GM23338 (cell line): ENCODE results near the gene MTHFD2L. TPM values are rescaled to one million over a fixed set of nuclear protein-coding genes. Genes with fewer than 3 reads are reported as not detected.

ENCODE experiments used
- CREB1 ChIP-seq: fragments of 250-450 bp; sonication (Bioruptor Pico); IDR thresholded peaks from 2 replicates; pipeline ENCODE4 v1.5.0; 2020; ENCODE audit warnings: low read depth, mild to moderate bottlenecking, moderate library complexity
- EZH2phosphoT487 ChIP-seq: fragments of 200-600 bp; sonication (generic); IDR thresholded peaks from one replicate; pipeline ENCODE4 v1.8.1; 2018; ENCODE audit warnings: antibody characterized with exemption; ENCODE audit not compliant: unreplicated experiment
- NANOG ChIP-seq: IDR thresholded peaks from 2 replicates; pipeline ENCODE4 v1.6.1; 2016; ENCODE audit warnings: antibody characterized with exemption, borderline replicate concordance
- ZNF114 ChIP-seq: fragments of 250-450 bp; sonication (Bioruptor Pico); IDR thresholded peaks from 2 replicates; pipeline ENCODE4 v1.5.0; 2020; ENCODE audit warnings: mild to moderate bottlenecking, moderate library complexity
- polyA plus RNA-seq: library from polyadenylated mRNA; unstranded; fragments of >200 nt; fragmentation: Nextera tagmentation; extraction: Ambion mirVana; gene quantifications from 2 replicates; pipeline ENCODE4 v1.2.1, GENCODE V29; 2016
- total RNA-seq: library from RNA; depleted of rRNA; stranded (reverse); fragments of >200 nt; shearing (Covaris generic); gene quantifications from 2 replicates; pipeline ENCODE4 v1.2.3, GENCODE V29; 2014
- TF ChIP-seq, protein P1 (sequence below): IDR thresholded peaks from one replicate; pipeline ENCODE4 v1.6.1; 2018; ENCODE audit warnings: antibody characterized with exemption; ENCODE audit not compliant: unreplicated experiment
- TF ChIP-seq, protein P2 (sequence below): fragments of 250-450 bp; sonication (Bioruptor Pico); IDR thresholded peaks from 2 replicates; pipeline ENCODE4 v1.5.0; 2020; ENCODE audit warnings: mild to moderate bottlenecking, moderate library complexity
- TF ChIP-seq, protein P3 (sequence below), 2 experiments: fragments of 200-600 bp in 1 of 2; sonication (generic) in 1 of 2; conservative IDR thresholded peaks; 2 replicates each; pipeline versions ENCODE4 v1.5.1 to v1.6.1; 2016 to 2017; ENCODE audit warnings: antibody characterized with exemption in 2 of 2, low read depth in 2 of 2, mild to moderate bottlenecking in 2 of 2, moderate library complexity in 1 of 2

Gene MTHFD2L
- total and polyA plus RNA-seq, 2 experiments from 2014 or later: 24.4 to 35.7 TPM

DNA sequence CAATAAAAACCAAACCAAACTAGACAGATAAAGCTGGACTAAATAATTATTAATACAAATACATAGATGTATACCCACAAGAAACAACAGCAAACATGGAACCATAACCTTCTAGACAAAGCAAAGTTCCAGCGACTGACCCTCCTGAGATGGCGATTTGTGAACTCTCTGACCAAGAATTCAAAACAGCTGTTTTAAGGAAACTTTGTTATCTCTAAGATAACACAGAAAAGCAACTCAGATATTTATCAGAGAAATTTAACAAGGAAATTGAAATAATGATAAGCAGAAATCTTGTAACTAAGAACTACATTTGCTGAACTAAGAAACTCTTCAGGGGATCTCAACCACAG, 23.4 kb upstream of the MTHFD2L start (continued):
- TF ChIP-seq, protein P1, sequence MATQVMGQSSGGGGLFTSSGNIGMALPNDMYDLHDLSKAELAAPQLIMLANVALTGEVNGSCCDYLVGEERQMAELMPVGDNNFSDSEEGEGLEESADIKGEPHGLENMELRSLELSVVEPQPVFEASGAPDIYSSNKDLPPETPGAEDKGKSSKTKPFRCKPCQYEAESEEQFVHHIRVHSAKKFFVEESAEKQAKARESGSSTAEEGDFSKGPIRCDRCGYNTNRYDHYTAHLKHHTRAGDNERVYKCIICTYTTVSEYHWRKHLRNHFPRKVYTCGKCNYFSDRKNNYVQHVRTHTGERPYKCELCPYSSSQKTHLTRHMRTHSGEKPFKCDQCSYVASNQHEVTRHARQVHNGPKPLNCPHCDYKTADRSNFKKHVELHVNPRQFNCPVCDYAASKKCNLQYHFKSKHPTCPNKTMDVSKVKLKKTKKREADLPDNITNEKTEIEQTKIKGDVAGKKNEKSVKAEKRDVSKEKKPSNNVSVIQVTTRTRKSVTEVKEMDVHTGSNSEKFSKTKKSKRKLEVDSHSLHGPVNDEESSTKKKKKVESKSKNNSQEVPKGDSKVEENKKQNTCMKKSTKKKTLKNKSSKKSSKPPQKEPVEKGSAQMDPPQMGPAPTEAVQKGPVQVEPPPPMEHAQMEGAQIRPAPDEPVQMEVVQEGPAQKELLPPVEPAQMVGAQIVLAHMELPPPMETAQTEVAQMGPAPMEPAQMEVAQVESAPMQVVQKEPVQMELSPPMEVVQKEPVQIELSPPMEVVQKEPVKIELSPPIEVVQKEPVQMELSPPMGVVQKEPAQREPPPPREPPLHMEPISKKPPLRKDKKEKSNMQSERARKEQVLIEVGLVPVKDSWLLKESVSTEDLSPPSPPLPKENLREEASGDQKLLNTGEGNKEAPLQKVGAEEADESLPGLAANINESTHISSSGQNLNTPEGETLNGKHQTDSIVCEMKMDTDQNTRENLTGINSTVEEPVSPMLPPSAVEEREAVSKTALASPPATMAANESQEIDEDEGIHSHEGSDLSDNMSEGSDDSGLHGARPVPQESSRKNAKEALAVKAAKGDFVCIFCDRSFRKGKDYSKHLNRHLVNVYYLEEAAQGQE: no peak
- TF ChIP-seq NANOG (no peak), ZNF114 (CRISPR knock-in tag) (no peak), CREB1 (CRISPR knock-in tag) (no peak), EZH2phosphoT487 (no peak)
- TF ChIP-seq, protein P2, sequence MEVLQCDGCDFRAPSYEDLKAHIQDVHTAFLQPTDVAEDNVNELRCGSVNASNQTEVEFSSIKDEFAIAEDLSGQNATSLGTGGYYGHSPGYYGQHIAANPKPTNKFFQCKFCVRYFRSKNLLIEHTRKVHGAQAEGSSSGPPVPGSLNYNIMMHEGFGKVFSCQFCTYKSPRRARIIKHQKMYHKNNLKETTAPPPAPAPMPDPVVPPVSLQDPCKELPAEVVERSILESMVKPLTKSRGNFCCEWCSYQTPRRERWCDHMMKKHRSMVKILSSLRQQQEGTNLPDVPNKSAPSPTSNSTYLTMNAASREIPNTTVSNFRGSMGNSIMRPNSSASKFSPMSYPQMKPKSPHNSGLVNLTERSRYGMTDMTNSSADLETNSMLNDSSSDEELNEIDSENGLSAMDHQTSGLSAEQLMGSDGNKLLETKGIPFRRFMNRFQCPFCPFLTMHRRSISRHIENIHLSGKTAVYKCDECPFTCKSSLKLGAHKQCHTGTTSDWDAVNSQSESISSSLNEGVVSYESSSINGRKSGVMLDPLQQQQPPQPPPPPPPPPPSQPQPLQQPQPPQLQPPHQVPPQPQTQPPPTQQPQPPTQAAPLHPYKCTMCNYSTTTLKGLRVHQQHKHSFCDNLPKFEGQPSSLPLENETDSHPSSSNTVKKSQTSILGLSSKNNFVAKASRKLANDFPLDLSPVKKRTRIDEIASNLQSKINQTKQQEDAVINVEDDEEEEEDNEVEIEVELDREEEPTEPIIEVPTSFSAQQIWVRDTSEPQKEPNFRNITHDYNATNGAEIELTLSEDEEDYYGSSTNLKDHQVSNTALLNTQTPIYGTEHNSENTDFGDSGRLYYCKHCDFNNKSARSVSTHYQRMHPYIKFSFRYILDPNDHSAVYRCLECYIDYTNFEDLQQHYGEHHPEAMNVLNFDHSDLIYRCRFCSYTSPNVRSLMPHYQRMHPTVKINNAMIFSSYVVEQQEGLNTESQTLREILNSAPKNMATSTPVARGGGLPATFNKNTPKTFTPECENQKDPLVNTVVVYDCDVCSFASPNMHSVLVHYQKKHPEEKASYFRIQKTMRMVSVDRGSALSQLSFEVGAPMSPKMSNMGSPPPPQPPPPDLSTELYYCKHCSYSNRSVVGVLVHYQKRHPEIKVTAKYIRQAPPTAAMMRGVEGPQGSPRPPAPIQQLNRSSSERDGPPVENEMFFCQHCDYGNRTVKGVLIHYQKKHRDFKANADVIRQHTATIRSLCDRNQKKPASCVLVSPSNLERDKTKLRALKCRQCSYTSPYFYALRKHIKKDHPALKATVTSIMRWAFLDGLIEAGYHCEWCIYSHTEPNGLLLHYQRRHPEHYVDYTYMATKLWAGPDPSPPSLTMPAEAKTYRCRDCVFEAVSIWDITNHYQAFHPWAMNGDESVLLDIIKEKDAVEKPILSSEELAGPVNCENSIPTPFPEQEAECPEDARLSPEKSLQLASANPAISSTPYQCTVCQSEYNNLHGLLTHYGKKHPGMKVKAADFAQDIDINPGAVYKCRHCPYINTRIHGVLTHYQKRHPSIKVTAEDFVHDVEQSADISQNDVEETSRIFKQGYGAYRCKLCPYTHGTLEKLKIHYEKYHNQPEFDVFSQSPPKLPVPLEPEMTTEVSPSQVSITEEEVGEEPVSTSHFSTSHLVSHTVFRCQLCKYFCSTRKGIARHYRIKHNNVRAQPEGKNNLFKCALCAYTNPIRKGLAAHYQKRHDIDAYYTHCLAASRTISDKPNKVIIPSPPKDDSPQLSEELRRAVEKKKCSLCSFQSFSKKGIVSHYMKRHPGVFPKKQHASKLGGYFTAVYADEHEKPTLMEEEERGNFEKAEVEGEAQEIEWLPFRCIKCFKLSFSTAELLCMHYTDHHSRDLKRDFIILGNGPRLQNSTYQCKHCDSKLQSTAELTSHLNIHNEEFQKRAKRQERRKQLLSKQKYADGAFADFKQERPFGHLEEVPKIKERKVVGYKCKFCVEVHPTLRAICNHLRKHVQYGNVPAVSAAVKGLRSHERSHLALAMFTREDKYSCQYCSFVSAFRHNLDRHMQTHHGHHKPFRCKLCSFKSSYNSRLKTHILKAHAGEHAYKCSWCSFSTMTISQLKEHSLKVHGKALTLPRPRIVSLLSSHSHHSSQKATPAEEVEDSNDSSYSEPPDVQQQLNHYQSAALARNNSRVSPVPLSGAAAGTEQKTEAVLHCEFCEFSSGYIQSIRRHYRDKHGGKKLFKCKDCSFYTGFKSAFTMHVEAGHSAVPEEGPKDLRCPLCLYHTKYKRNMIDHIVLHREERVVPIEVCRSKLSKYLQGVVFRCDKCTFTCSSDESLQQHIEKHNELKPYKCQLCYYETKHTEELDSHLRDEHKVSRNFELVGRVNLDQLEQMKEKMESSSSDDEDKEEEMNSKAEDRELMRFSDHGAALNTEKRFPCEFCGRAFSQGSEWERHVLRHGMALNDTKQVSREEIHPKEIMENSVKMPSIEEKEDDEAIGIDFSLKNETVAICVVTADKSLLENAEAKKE: no peak
- TF ChIP-seq, protein P3, sequence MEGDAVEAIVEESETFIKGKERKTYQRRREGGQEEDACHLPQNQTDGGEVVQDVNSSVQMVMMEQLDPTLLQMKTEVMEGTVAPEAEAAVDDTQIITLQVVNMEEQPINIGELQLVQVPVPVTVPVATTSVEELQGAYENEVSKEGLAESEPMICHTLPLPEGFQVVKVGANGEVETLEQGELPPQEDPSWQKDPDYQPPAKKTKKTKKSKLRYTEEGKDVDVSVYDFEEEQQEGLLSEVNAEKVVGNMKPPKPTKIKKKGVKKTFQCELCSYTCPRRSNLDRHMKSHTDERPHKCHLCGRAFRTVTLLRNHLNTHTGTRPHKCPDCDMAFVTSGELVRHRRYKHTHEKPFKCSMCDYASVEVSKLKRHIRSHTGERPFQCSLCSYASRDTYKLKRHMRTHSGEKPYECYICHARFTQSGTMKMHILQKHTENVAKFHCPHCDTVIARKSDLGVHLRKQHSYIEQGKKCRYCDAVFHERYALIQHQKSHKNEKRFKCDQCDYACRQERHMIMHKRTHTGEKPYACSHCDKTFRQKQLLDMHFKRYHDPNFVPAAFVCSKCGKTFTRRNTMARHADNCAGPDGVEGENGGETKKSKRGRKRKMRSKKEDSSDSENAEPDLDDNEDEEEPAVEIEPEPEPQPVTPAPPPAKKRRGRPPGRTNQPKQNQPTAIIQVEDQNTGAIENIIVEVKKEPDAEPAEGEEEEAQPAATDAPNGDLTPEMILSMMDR (conservative IDR thresholded peaks at IDR 0.05; ENCODE audit: low read depth in 2 of 2): no peak
